Measurements from ENCODE around the gene SGPP1. TPM values are rescaled to one million over a fixed set of nuclear protein-coding genes. Genes with fewer than 3 reads are reported as not detected.
"Not testable (repeated sequence)": the region's sequence is repeated elsewhere in the genome, so short reads cannot be mapped to it uniquely, and the experiment has no call there.

The SGPP1 gene
- total RNA-seq, 1 donor from 2014 or later = 18.9 TPM

GRCh38 chr14:63663428-63664341, 64.2 kb downstream of the SGPP1 start:
- DNase-seq (ENCODE audit: low read depth) = no peak
- no peak overlapping the region for H3K4me3 ChIP-seq (ENCODE audit: low read depth, low read length)
- TF ChIP-seq CTCF (conservative IDR thresholded peaks at IDR 0.05; ENCODE audit: low read depth, low read length) = no peak

- H3K4me3 ChIP-seq (ENCODE audit: low read depth, low read length) = no peak overlapping the region
- TF ChIP-seq CTCF (conservative IDR thresholded peaks at IDR 0.05; ENCODE audit: low read depth, low read length) = no peak
- DNase-seq (ENCODE audit: low read depth) = no peak
Measured at GRCh38 chr14:63662776-63663175, 65.1 kb downstream of the SGPP1 start.

GRCh38 chr14:63661881-63662280, 66.0 kb downstream of the SGPP1 start:
- not testable (repeated sequence) for H3K4me3 ChIP-seq (ENCODE audit: low read depth, low read length); DNase-seq (ENCODE audit: low read depth)

- TF ChIP-seq CTCF (conservative IDR thresholded peaks at IDR 0.05; ENCODE audit: low read depth, low read length) = no peak
Measured at GRCh38 chr14:63659726-63660125, 68.1 kb downstream of the SGPP1 start.

GRCh38 chr14:63656194-63656593, 71.7 kb downstream of the SGPP1 start:
- no peak for TF ChIP-seq CTCF (conservative IDR thresholded peaks at IDR 0.05; ENCODE audit: low read depth, low read length)
- DNase-seq (ENCODE audit: low read depth) = no peak
- H3K4me3 ChIP-seq (ENCODE audit: low read depth, low read length) = no peak overlapping the region

More at GRCh38 chr14:63659726-63660125, 68.1 kb downstream of the SGPP1 start:
- DNase-seq (ENCODE audit: low read depth) = no peak
- H3K4me3 ChIP-seq (ENCODE audit: low read depth, low read length) = no peak overlapping the region

GRCh38 chr14:63654936-63655335, 72.9 kb downstream of the SGPP1 start:
- DNase-seq (ENCODE audit: low read depth) = no peak
- no peak for TF ChIP-seq CTCF (conservative IDR thresholded peaks at IDR 0.05; ENCODE audit: low read depth, low read length)
- no peak overlapping the region for H3K4me3 ChIP-seq (ENCODE audit: low read depth, low read length)

GRCh38 chr14:63654346-63654745, 73.5 kb downstream of the SGPP1 start:
- H3K4me3 ChIP-seq (ENCODE audit: low read depth, low read length) = no peak overlapping the region
- DNase-seq (ENCODE audit: low read depth) = no peak
- no peak for TF ChIP-seq CTCF (conservative IDR thresholded peaks at IDR 0.05; ENCODE audit: low read depth, low read length)
